Measurements from ENCODE around the gene WIPF1.

WIPF1 gene

DNA sequence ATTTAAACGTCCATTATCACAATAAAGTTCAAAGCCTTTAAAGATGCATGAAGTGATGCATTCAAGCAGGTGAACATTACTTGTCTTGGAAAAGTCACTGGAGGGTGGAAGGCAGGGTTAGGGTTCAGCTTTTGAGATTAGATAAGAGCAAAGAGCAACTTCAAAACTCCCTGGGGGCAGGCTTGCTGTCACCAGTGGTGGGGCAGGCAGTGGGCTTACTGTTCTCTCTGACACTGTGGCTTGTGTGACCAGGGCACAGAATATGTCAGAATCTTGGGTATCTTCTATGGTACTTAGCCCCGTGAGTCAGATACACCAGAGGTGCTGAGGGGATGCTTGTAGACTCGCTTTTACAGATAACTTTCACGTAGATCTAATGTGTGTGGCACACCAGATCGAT is 52.8 kb downstream of the WIPF1 start:
- DNase-seq (ENCODE audit: extremely low read depth, low read depth), result no peak
- no peak overlapping the region for H3K4me3 ChIP-seq (replicated peaks; ENCODE audit: low read depth, low read length)
- TF ChIP-seq, protein P1, sequence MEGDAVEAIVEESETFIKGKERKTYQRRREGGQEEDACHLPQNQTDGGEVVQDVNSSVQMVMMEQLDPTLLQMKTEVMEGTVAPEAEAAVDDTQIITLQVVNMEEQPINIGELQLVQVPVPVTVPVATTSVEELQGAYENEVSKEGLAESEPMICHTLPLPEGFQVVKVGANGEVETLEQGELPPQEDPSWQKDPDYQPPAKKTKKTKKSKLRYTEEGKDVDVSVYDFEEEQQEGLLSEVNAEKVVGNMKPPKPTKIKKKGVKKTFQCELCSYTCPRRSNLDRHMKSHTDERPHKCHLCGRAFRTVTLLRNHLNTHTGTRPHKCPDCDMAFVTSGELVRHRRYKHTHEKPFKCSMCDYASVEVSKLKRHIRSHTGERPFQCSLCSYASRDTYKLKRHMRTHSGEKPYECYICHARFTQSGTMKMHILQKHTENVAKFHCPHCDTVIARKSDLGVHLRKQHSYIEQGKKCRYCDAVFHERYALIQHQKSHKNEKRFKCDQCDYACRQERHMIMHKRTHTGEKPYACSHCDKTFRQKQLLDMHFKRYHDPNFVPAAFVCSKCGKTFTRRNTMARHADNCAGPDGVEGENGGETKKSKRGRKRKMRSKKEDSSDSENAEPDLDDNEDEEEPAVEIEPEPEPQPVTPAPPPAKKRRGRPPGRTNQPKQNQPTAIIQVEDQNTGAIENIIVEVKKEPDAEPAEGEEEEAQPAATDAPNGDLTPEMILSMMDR (IDR thresholded peaks at IDR 0.05; ENCODE audit: low read depth, low read length, missing control alignments), result no peak

DNA sequence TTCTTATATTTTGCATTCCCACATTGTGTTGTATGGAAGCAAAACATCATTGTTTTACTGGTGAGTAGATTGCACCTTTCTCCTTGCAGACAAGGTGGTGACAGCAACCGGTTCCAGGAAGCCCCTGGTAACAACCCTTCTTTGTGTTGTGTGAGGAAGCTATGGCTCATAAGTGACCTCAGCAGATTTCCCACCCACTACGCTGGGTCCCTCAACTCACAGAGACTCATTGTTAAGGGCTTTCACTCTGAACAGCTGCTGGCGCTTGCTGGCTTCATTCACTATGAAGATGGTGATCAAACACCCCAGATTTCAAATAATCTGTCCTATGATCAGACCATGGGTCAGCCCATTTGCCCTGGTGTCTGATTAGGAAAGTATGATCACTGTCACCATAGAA is 53.4 kb downstream of the WIPF1 start:
- TF ChIP-seq, protein P1 (IDR thresholded peaks at IDR 0.05; ENCODE audit: low read depth, low read length, missing control alignments), result no peak
- H3K4me3 ChIP-seq (replicated peaks; ENCODE audit: low read depth, low read length), result no peak overlapping the region
- no peak for DNase-seq (ENCODE audit: extremely low read depth, low read depth)

DNA sequence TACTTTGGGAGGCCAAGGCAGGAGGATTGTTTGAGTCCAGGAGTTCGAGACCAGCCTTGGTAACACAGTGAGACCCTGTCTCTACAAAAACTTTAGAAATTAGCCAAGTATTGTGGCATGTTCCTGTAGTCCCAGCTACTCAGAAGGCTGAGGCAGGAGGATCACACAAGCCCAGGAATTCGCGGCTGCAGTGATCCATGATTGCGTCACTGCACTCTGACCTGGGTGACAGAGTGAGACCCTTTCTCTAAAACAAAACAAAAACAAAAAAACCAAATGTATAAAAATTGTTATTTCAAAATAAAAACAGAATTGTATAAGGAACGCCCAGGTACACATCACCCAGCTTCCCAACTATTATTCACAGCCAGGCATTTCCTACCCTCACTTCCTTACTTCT is 56.7 kb downstream of the WIPF1 start:
- DNase-seq (ENCODE audit: extremely low read depth, low read depth), result no peak
- no peak overlapping the region for H3K4me3 ChIP-seq (replicated peaks; ENCODE audit: low read depth, low read length)
- TF ChIP-seq, protein P1 (IDR thresholded peaks at IDR 0.05; ENCODE audit: low read depth, low read length, missing control alignments), result no peak

DNA sequence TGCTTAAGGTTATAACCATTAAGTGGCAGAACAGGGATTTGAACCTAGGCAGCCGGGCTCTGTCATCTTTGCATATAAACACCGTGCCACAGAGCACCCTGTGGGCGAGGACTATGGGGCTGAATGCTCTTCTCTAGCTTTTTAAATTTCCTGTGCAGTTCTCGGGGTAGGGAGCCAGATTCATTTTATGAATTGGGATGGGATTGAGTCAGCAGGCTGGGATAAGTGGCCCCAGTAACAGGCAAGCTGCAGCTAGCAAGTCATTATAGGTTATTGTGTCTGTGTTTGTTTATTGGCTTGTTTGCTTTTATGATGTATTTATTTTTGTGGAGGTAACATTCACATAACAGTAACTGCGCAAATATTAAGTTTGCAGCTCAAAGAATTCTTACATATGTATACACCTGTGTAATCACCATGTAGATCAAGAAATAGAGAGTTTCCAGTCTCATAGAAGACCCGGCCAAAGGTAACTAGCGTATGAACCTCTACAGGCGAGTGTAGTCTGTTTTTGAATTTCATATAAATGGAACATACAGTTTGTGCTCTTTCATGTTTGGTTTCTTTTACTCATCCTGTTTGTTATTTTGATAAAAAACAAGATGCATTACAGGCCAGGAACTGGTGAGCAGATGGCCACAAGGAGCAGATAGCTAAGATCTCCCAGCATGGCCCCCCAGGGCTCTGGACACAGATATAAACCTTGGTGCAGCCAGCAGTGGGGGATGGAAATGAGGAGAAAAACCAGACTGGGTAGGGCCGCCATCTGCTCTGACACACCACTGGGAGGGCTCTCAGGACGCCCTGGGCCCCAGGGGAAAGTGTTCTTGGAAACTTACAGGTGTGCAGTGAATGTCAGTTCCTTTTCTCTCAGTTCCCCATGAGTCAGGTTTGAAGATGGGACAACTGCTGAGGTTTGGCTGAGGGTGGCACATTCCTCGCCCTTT is 61.6 kb downstream of the WIPF1 start:
- DNase-seq (ENCODE audit: extremely low read depth, low read depth), result no peak
- no peak overlapping the region for H3K4me3 ChIP-seq (replicated peaks; ENCODE audit: low read depth, low read length)
- TF ChIP-seq, protein P1 (IDR thresholded peaks at IDR 0.05; ENCODE audit: low read depth, low read length, missing control alignments), result no peak

DNA sequence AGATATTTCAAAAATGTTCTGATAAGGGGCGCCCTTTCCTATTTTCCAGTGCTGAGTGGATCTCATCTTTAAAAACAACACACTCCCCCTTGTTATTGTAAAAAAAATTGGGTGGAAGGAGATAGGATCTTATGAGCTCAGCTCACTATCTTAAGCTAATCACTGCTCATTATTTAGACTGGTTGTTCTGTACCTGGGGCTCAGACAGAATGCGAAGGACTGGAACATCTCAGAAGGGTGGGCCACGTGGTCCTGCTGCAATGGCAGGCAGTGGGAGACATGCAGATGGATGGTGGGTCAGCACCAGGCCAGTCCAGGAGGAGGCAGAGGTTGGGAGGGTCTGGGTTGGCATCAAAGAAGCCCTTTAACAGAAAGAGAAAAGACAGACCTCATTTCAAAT is 62.5 kb downstream of the WIPF1 start:
- H3K4me3 ChIP-seq (replicated peaks; ENCODE audit: low read depth, low read length), result no peak overlapping the region
- no peak for DNase-seq (ENCODE audit: extremely low read depth, low read depth)
- TF ChIP-seq, protein P1 (IDR thresholded peaks at IDR 0.05; ENCODE audit: low read depth, low read length, missing control alignments), result no peak

DNA sequence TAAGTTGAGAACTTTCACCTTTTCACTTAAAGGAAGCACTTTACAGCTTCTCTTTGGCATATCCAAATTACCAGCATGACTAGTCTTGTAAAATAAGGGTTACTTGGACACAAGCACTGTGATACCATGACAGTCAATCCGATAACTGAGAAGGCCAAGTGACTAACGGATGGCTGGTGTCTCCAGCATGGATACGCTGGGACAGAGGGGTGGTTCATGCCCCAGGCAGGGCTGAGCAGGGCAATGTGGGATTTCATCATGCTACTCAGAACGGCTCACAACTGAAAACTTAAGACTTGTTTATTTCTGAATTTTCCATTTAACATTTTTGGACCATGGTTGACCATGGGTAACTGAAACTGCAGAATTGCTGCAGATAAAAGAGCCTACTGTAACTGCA is 67.7 kb downstream of the WIPF1 start:
- H3K4me3 ChIP-seq (replicated peaks; ENCODE audit: low read depth, low read length), result no peak overlapping the region
- TF ChIP-seq, protein P1 (IDR thresholded peaks at IDR 0.05; ENCODE audit: low read depth, low read length, missing control alignments), result no peak
- no peak for DNase-seq (ENCODE audit: extremely low read depth, low read depth)
